Smooth muscle cell (in vitro differentiated cells): ENCODE data around the gene BNIP5. TPM values are rescaled to one million over a fixed set of nuclear protein-coding genes. Genes with fewer than 3 reads are reported as not detected.

ENCODE experiments used
- DNase-seq: peaks from one replicate; lab custom pipeline; 2025; ENCODE audit not compliant: unreplicated experiment; lab: John Stamatoyannopoulos, UW
- H2AFZ ChIP-seq: fragments of 200-600 bp; sonication (generic); 2 replicates; pipeline ENCODE4 v1.6.0; 2016; ENCODE audit warnings: antibody characterized with exemption, low read depth, mild to moderate bottlenecking
- H3F3A ChIP-seq: fragments of 200-600 bp; sonication (generic); 2 replicates; pipeline ENCODE4 v1.6.0; 2017; ENCODE audit warnings: antibody characterized with exemption, low read depth
- H3K27ac ChIP-seq: fragments of 200-600 bp; sonication (generic); 2 replicates; pipeline ENCODE4 v1.5.1; 2016; ENCODE audit warnings: low read depth, mild to moderate bottlenecking
- H3K27me3 ChIP-seq: fragments of 200-600 bp; sonication (generic); 2 replicates; pipeline ENCODE4 v1.6.1; 2016; ENCODE audit warnings: low read depth, mild to moderate bottlenecking
- H3K36me3 ChIP-seq: fragments of 200-600 bp; sonication (generic); 2 replicates; pipeline ENCODE4 v1.5.1; 2016; ENCODE audit warnings: low read depth
- H3K4me1 ChIP-seq: fragments of 200-600 bp; sonication (generic); 2 replicates; pipeline ENCODE4 v1.5.1; 2016; ENCODE audit warnings: low read depth
- H3K4me2 ChIP-seq: fragments of 200-600 bp; sonication (generic); 2 replicates; pipeline ENCODE4 v1.6.0; 2016; ENCODE audit warnings: mild to moderate bottlenecking
- H3K4me3 ChIP-seq: fragments of 200-600 bp; sonication (generic); 2 replicates; pipeline ENCODE4 v1.5.1; 2016; ENCODE audit warnings: mild to moderate bottlenecking
- H3K79me2 ChIP-seq: fragments of 200-600 bp; sonication (generic); 2 replicates; pipeline ENCODE4 v1.6.0; 2016; ENCODE audit warnings: low read depth, mild to moderate bottlenecking
- H3K9ac ChIP-seq: fragments of 200-600 bp; sonication (generic); 2 replicates; pipeline ENCODE4 v1.6.0; 2016; ENCODE audit warnings: low read depth
- H3K9me3 ChIP-seq: fragments of 200-600 bp; sonication (generic); replicated peaks from 2 replicates; pipeline ENCODE4 v1.5.1; 2016; ENCODE audit warnings: low read depth
- H4K20me1 ChIP-seq: fragments of 200-600 bp; sonication (generic); 2 replicates; pipeline ENCODE4 v1.6.0; 2016; ENCODE audit warnings: low read depth
- WGBS: methylation state at CpG from one replicate; pipeline ENCODE4 v1.1.7; 2016; ENCODE audit warnings: low lambda C conversion rate; 5-methylcytosine and 5-hydroxymethylcytosine counted together
- polyA plus RNA-seq: library from polyadenylated mRNA; unstranded; fragments of >200 nt; fragmentation: Nextera tagmentation; extraction: Ambion mirVana; gene quantifications from 2 replicates; pipeline ENCODE4 v1.2.1, GENCODE V29; 2016
- total RNA-seq: library from RNA; depleted of rRNA; stranded (reverse); fragments of >200 nt; gene quantifications from 2 replicates; pipeline ENCODE4 v1.2.3, GENCODE V29; 2014
- TF ChIP-seq, protein P1 (sequence below): fragments of 200-600 bp; sonication (generic); IDR thresholded peaks from 2 replicates; pipeline ENCODE4 v1.5.1; 2017; ENCODE audit warnings: borderline replicate concordance, mild to moderate bottlenecking, antibody characterized with exemption; ENCODE audit not compliant: insufficient read depth, poor library complexity, severe bottlenecking

BNIP5 gene
- total and polyA plus RNA-seq, 2 experiments from 2014 or later, result not detected

DNA sequence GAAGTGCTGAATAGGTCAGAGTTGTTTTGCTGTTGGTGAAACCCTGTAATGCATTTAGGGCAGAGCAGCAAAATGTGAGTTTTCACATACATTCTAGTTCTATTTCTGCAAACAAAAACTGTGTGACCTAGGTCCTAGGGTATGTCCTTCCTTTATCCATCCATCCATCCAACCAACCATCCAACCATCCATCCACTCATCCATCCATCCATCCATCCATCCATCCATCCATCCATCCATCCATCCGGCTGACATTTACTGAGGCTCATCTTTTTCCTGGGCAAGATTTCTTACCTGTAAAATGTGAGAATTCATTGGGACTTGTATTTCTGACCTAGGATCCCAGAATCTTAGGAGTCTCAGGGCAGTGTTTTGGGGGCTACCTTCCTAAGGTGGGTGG is 52.3 kb downstream of the BNIP5 start:
- H3K4me1 ChIP-seq, result no peaks in the 10 kb centered on the region
- H2AFZ ChIP-seq, result no peak overlapping the region
- TF ChIP-seq, protein P1, sequence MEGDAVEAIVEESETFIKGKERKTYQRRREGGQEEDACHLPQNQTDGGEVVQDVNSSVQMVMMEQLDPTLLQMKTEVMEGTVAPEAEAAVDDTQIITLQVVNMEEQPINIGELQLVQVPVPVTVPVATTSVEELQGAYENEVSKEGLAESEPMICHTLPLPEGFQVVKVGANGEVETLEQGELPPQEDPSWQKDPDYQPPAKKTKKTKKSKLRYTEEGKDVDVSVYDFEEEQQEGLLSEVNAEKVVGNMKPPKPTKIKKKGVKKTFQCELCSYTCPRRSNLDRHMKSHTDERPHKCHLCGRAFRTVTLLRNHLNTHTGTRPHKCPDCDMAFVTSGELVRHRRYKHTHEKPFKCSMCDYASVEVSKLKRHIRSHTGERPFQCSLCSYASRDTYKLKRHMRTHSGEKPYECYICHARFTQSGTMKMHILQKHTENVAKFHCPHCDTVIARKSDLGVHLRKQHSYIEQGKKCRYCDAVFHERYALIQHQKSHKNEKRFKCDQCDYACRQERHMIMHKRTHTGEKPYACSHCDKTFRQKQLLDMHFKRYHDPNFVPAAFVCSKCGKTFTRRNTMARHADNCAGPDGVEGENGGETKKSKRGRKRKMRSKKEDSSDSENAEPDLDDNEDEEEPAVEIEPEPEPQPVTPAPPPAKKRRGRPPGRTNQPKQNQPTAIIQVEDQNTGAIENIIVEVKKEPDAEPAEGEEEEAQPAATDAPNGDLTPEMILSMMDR, result no peak
- H3F3A ChIP-seq, result no peaks in the 10 kb centered on the region
- no peaks in the 10 kb centered on the region for H3K36me3 ChIP-seq
- no peaks in the 10 kb centered on the region for H3K79me2 ChIP-seq
- no peak overlapping the region for H3K9ac ChIP-seq
- H3K4me2 ChIP-seq, result no peak overlapping the region
- WGBS, result 100% methylated on average over 1 of the region's 1 CpG
- H3K9me3 ChIP-seq, result no peaks in the 10 kb centered on the region
- no peak for DNase-seq
- no peaks in the 10 kb centered on the region for H4K20me1 ChIP-seq
- no peak overlapping the region for H3K27ac ChIP-seq
- H3K4me3 ChIP-seq, result no peak overlapping the region
- peaks cover 29% of the 10 kb centered on the region for H3K27me3 ChIP-seq

DNA sequence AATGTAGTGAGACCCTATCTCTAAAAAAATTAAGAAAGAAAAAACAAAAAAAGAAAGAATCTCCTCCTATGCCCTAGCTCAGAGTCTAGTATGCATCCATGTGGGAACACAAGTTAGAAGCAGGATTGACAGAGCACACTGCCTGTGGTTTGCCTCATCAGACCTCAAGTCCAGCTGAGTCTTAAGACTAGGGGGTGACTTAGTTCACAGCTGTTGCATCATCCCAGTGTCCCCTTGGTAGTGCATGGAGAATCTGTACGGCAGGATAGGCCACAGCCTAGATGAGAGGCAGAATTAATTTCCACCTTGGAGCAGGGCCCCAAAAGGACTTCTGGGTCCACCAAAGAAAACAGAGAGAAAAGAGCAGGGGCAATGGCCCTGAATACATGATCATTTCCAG is 53.1 kb downstream of the BNIP5 start:
- no peaks in the 10 kb centered on the region for H3K4me1 ChIP-seq
- H3K27ac ChIP-seq, result no peak overlapping the region
- WGBS, result 80% methylated on average over 1 of the region's 1 CpG
- H3K36me3 ChIP-seq, result no peaks in the 10 kb centered on the region
- H3K4me2 ChIP-seq, result no peak overlapping the region
- H3K9ac ChIP-seq, result no peak overlapping the region
- no peaks in the 10 kb centered on the region for H4K20me1 ChIP-seq
- no peak for DNase-seq
- TF ChIP-seq, protein P1, result no peak
- H3K79me2 ChIP-seq, result no peaks in the 10 kb centered on the region
- H3K9me3 ChIP-seq, result no peaks in the 10 kb centered on the region
- no peaks in the 10 kb centered on the region for H3F3A ChIP-seq
- no peak overlapping the region for H3K4me3 ChIP-seq
- peaks cover 29% of the 10 kb centered on the region for H3K27me3 ChIP-seq
- no peak overlapping the region for H2AFZ ChIP-seq

DNA sequence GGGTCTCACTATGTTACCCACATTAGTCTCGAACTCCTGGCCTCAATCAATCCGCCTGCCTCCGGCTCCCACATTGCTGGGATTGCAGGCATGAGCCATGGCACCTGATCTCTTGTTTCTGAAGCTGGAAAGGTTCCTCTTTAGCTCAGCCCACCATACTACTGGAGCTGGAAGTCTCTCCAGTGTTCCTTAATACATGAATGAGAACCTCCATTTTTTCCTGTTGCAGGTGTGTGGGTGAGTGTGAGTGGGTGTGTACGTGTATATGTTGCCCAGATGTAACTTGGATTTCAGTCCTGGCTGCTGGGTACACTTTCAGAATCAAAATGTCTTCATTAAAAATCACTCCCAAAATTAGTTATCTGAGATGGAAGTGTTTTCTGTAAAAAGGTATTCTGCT is 55.7 kb downstream of the BNIP5 start:
- Histone ChIP-seq H3K4me3 (no peak overlapping the region), H2AFZ (no peak overlapping the region), H3K4me1 (no peaks in the 10 kb centered on the region), H4K20me1 (no peaks in the 10 kb centered on the region), H3K9ac (no peak overlapping the region), H3K36me3 (no peaks in the 10 kb centered on the region), H3K4me2 (no peak overlapping the region), H3F3A (no peaks in the 10 kb centered on the region), H3K27me3 (peaks cover 29% of the 10 kb centered on the region), H3K79me2 (no peaks in the 10 kb centered on the region), H3K27ac (no peak overlapping the region), H3K9me3 (no peaks in the 10 kb centered on the region)
- TF ChIP-seq, protein P1, result no peak
- DNase-seq, result no peak
- WGBS, result 91% methylated on average over 4 of the region's 4 CpGs

DNA sequence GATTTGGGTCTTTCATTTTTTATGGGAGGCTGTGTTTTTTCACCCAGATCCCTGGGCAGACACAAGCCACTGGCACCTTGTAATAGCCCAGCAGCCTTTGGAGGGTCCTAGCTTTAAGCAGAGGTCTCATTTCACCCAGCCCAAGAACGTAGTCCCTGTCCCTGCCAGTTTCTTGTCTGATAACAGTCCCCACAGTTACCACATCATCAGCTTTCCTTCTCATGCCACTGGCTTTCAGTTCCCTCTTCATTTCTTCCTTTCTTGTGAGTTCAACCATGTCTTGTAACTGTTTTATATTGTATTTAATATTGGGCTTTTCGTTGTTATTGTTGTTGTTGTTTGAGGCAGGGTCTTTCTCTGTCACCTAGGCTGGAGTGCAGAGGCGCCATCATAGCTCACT is 56.2 kb downstream of the BNIP5 start:
- no peak overlapping the region for H2AFZ ChIP-seq
- no peaks in the 10 kb centered on the region for H3K9me3 ChIP-seq
- H3K79me2 ChIP-seq, result no peaks in the 10 kb centered on the region
- no peaks in the 10 kb centered on the region for H4K20me1 ChIP-seq
- no peaks in the 10 kb centered on the region for H3F3A ChIP-seq
- no peak for DNase-seq
- H3K9ac ChIP-seq, result no peak overlapping the region
- no peak overlapping the region for H3K4me3 ChIP-seq
- peaks cover 26% of the 10 kb centered on the region for H3K27me3 ChIP-seq
- TF ChIP-seq, protein P1, result no peak
- H3K4me1 ChIP-seq, result no peaks in the 10 kb centered on the region
- no peaks in the 10 kb centered on the region for H3K36me3 ChIP-seq
- H3K27ac ChIP-seq, result no peak overlapping the region
- 64% methylated on average over 3 of the region's 3 CpGs for WGBS
- H3K4me2 ChIP-seq, result no peak overlapping the region
